Measurements from ENCODE around the gene VAMP5.
A peak's percentile ranks its signal among the peaks of the same experiment; 100 is the strongest.
"Not testable (repeated sequence)": the region's sequence is repeated elsewhere in the genome, so short reads cannot be mapped to it uniquely, and the experiment has no call there.

Gene VAMP5

GRCh38 chr2:85557130-85557529 is 27.1 kb upstream of the VAMP5 start:
- TF ChIP-seq CTCF (IDR thresholded peaks at IDR 0.05; ENCODE audit: low read depth, low read length, missing control alignments): no peak
- H3K4me3 ChIP-seq (ENCODE audit: low read depth, low read length): no peak overlapping the region
- DNase-seq: no peak
- no peak overlapping the region for H3K27ac ChIP-seq
- H3K27me3 ChIP-seq (replicated peaks): no peaks in the 10 kb centered on the region
- peaks cover 57% of the 10 kb centered on the region for H3K36me3 ChIP-seq (replicated peaks)
- in situ Hi-C loops (cut with HindIII; ENCODE audit: low pct_ligation_motif_present, low sequenced_read_pairs): no loop called here

GRCh38 chr2:85558160-85558559 is 26.1 kb upstream of the VAMP5 start:
- in situ Hi-C loops (cut with HindIII; ENCODE audit: low pct_ligation_motif_present, low sequenced_read_pairs): no loop called here
- DNase-seq: no peak
- no peak overlapping the region for H3K27ac ChIP-seq
- TF ChIP-seq CTCF (IDR thresholded peaks at IDR 0.05; ENCODE audit: low read depth, low read length, missing control alignments): no peak
- H3K27me3 ChIP-seq (replicated peaks): no peaks in the 10 kb centered on the region
- H3K4me3 ChIP-seq (ENCODE audit: low read depth, low read length): no peak overlapping the region
- H3K36me3 ChIP-seq (replicated peaks): peaks cover 47% of the 10 kb centered on the region

- H3K27me3 ChIP-seq (replicated peaks); H3K27ac ChIP-seq; in situ Hi-C loops (cut with HindIII; ENCODE audit: low pct_ligation_motif_present, low sequenced_read_pairs); DNase-seq: not testable (repeated sequence)
- Histone ChIP-seq H3K36me3 (replicated peaks) (peaks cover 26% of the 10 kb centered on the region), H3K4me3 (ENCODE audit: low read depth, low read length) (peak overlapping the region; percentile 89)
These were observed 23.9 kb upstream of the VAMP5 start for GRCh38 chr2:85560403-85560726.

GRCh38 chr2:85560812-85561279 is 23.4 kb upstream of the VAMP5 start:
- Histone ChIP-seq H3K27ac (no peak overlapping the region), H3K27me3 (replicated peaks) (no peaks in the 10 kb centered on the region), H3K36me3 (replicated peaks) (peaks cover 24% of the 10 kb centered on the region), H3K4me3 (ENCODE audit: low read depth, low read length) (peak overlapping the region; percentile 89)
- no peak for DNase-seq
- in situ Hi-C loops (cut with HindIII; ENCODE audit: low pct_ligation_motif_present, low sequenced_read_pairs): no loop called here
- no peak for TF ChIP-seq CTCF (IDR thresholded peaks at IDR 0.05; ENCODE audit: low read depth, low read length, missing control alignments)

GRCh38 chr2:85561280-85562212 is 22.7 kb upstream of the VAMP5 start, which contains the start of gene GGCX:
Gene GGCX (minus strand): TSS chr2:85561493. CDS start chr2:85561428, 65 bp downstream.
- H3K36me3 ChIP-seq (replicated peaks): peaks cover 19% of the 10 kb centered on the region
- peak; percentile 5 for TF ChIP-seq CTCF (IDR thresholded peaks at IDR 0.05; ENCODE audit: low read depth, low read length, missing control alignments)
- peak within 1 kb of the TSS; percentile 57 for H3K27ac ChIP-seq
- H3K4me3 ChIP-seq (ENCODE audit: low read depth, low read length): peak within 1 kb of the TSS; percentile 89
- DNase-seq: peak; percentile 90
- no peaks in the 10 kb centered on the region for H3K27me3 ChIP-seq (replicated peaks)
- in situ Hi-C loops (cut with HindIII; ENCODE audit: low pct_ligation_motif_present, low sequenced_read_pairs): no loop called here

- in situ Hi-C loops (cut with HindIII; ENCODE audit: low pct_ligation_motif_present, low sequenced_read_pairs): no loop called here
- no peaks in the 10 kb centered on the region for H3K27me3 ChIP-seq (replicated peaks)
- DNase-seq: no peak
- H3K36me3 ChIP-seq (replicated peaks): no peaks in the 10 kb centered on the region
- H3K4me3 ChIP-seq (ENCODE audit: low read depth, low read length): no peak overlapping the region
- H3K27ac ChIP-seq: no peak overlapping the region
- no peak for TF ChIP-seq CTCF (IDR thresholded peaks at IDR 0.05; ENCODE audit: low read depth, low read length, missing control alignments)
These were observed 20.1 kb upstream of the VAMP5 start for GRCh38 chr2:85564144-85564563.

Measured in brain microvascular endothelial cell (primary cell).